Measurements from ENCODE around the gene UNC13B.

DNA sequence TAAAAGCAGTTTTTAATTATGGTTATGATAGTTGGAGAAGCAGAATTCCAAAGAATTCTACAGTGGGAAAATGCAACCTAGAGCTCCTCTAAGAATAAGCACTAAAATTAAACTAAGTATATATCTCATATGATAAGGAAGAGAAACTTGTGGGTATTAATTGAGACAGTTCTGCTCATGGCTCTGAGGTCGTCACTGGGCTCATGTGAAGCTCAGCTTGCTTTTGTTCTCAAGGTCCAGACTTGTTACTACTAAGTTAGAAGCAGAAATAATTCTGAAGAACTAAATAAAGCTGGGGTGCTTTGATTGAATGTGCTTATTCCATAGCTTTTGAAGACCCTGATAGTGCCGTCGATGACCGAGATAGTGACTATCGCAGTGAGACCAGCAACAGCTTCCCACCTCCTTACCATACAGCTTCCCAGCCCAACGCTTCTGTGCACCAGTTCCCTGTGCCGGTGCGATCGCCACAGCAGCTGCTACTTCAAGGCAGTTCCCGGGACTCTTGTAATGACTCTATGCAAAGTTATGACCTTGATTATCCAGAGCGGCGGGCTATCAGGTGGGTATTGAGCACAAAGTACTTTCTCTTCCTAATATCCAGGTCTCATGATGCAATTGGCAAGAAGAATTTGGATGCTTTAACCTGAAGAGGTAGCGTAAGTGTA lies 133.7 kb downstream of the UNC13B start:
- TF ChIP-seq, protein P1, sequence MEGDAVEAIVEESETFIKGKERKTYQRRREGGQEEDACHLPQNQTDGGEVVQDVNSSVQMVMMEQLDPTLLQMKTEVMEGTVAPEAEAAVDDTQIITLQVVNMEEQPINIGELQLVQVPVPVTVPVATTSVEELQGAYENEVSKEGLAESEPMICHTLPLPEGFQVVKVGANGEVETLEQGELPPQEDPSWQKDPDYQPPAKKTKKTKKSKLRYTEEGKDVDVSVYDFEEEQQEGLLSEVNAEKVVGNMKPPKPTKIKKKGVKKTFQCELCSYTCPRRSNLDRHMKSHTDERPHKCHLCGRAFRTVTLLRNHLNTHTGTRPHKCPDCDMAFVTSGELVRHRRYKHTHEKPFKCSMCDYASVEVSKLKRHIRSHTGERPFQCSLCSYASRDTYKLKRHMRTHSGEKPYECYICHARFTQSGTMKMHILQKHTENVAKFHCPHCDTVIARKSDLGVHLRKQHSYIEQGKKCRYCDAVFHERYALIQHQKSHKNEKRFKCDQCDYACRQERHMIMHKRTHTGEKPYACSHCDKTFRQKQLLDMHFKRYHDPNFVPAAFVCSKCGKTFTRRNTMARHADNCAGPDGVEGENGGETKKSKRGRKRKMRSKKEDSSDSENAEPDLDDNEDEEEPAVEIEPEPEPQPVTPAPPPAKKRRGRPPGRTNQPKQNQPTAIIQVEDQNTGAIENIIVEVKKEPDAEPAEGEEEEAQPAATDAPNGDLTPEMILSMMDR (IDR thresholded peaks at IDR 0.05; ENCODE audit: low read length), result no peak
- TF ChIP-seq EZH2 (IDR thresholded peaks at IDR 0.05; ENCODE audit: borderline replicate concordance, low read length), result no peak

Data from OCI-LY1 (cell line).